ENCODE data around the gene MT1G. TPM values are rescaled to one million over a fixed set of nuclear protein-coding genes. Genes with fewer than 3 reads are reported as not detected.
A peak's percentile ranks its signal among the peaks of the same experiment; 100 is the strongest.

MT1G gene
- total and polyA plus RNA-seq, 4 donors, result 152 to 9,444 (median 3,398) TPM

DNA sequence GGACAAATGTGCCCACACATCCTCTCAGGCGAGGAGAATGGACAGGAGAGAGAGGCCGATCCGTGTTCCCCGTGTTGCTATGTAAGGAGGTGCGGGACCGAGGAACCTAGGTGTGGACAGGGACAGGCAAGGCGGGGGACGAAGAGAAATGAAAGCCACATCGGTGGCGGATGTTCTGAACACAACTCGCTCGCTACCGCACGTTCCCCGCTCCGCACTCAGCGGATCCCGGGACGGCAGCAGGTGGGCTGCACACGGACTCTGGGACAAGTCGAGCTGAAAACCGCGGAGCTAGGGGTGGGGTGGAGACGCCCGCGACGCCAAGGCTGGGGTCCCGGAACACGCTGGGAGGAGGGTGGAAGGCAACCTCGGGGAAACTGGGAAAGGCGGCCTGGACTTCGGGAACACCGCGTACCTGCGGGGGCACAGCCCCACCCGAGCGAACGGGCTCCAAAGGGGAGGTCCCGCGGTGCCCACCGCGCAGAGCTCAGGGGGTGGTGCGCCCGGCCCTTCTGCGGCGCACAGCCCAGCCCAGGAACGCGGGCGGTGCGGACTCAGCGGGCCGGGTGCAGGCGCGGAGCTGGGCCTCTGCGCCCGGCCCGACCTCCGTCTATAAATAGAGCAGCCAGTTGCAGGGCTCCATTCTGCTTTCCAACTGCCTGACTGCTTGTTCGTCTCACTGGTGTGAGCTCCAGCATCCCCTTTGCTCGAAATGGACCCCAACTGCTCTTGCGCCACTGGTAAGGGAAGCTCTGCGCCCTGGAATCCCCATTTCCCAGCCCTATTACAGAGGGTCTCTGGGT, 42.5 kb downstream of the MT1G start, which contains the start of gene MT1E:
Gene MT1E, plus strand, starts transcription at position 642 of the 803 bp plus-strand sequence. Its CDS starts 71 bp downstream, at position 713.
- Histone ChIP-seq H3K4me3 (ENCODE audit: low read depth in 1 of 3, low read length in 3 of 3) (peak within 1 kb of the TSS; percentile 78 to 97 (median 95)), H3K4me1 (ENCODE audit: control insufficient read depth in 4 of 4, insufficient read depth in 4 of 4, low read length in 3 of 4) (peaks cover 0 to 17% (median 6%) of the 10 kb centered on the region in 4 donors), H3K9me3 (ENCODE audit: control insufficient read depth in 4 of 4, low read length in 3 of 4) (no peaks in the 10 kb centered on the region), H3K27me3 (ENCODE audit: control insufficient read depth in 4 of 4, insufficient read depth in 4 of 4, low read length in 3 of 4) (no peaks in the 10 kb centered on the region), H3K9ac (ENCODE audit: low read depth in 1 of 2, low read length in 2 of 2) (peak within 1 kb of the TSS; percentile 94 to 96), H3K36me3 (ENCODE audit: control insufficient read depth in 4 of 4, insufficient read depth in 3 of 4, low read depth in 1 of 4, low read length in 3 of 4) (peaks cover 0 to 3% (median 0%) of the 10 kb centered on the region in 4 donors), H3K27ac (ENCODE audit: low read depth in 1 of 2, low read length in 2 of 2) (peak within 1 kb of the TSS; percentile 93 to 99)
- DNase-seq (ENCODE audit: low spot score), result peak; percentile 80
- WGBS, result 1% methylated on average over 62 of the region's 62 CpGs
- TF ChIP-seq FOXA2 (IDR thresholded peaks at IDR 0.05) (no peak), SP1 (IDR thresholded peaks at IDR 0.05) (peak; percentile 80), NR2F2 (IDR thresholded peaks at IDR 0.05) (no peak), JUND (IDR thresholded peaks at IDR 0.05) (no peak), HNF4G (IDR thresholded peaks at IDR 0.05) (peak; percentile 6), YY1 (IDR thresholded peaks at IDR 0.05) (peak; percentile 63), HNF4A (conservative IDR thresholded peaks at IDR 0.05) (peak in 1 of 2 donors; percentile 30), TAF1 (conservative IDR thresholded peaks at IDR 0.05) (peak; percentile 98)
- TF ChIP-seq, protein P1, sequence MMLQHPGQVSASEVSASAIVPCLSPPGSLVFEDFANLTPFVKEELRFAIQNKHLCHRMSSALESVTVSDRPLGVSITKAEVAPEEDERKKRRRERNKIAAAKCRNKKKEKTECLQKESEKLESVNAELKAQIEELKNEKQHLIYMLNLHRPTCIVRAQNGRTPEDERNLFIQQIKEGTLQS (IDR thresholded peaks at IDR 0.05), result no peak
- TF ChIP-seq, protein P2, sequence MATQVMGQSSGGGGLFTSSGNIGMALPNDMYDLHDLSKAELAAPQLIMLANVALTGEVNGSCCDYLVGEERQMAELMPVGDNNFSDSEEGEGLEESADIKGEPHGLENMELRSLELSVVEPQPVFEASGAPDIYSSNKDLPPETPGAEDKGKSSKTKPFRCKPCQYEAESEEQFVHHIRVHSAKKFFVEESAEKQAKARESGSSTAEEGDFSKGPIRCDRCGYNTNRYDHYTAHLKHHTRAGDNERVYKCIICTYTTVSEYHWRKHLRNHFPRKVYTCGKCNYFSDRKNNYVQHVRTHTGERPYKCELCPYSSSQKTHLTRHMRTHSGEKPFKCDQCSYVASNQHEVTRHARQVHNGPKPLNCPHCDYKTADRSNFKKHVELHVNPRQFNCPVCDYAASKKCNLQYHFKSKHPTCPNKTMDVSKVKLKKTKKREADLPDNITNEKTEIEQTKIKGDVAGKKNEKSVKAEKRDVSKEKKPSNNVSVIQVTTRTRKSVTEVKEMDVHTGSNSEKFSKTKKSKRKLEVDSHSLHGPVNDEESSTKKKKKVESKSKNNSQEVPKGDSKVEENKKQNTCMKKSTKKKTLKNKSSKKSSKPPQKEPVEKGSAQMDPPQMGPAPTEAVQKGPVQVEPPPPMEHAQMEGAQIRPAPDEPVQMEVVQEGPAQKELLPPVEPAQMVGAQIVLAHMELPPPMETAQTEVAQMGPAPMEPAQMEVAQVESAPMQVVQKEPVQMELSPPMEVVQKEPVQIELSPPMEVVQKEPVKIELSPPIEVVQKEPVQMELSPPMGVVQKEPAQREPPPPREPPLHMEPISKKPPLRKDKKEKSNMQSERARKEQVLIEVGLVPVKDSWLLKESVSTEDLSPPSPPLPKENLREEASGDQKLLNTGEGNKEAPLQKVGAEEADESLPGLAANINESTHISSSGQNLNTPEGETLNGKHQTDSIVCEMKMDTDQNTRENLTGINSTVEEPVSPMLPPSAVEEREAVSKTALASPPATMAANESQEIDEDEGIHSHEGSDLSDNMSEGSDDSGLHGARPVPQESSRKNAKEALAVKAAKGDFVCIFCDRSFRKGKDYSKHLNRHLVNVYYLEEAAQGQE (IDR thresholded peaks at IDR 0.05), result peak; percentile 85
- TF ChIP-seq, protein P3, sequence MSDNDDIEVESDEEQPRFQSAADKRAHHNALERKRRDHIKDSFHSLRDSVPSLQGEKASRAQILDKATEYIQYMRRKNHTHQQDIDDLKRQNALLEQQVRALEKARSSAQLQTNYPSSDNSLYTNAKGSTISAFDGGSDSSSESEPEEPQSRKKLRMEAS (IDR thresholded peaks at IDR 0.05), result no peak

DNA sequence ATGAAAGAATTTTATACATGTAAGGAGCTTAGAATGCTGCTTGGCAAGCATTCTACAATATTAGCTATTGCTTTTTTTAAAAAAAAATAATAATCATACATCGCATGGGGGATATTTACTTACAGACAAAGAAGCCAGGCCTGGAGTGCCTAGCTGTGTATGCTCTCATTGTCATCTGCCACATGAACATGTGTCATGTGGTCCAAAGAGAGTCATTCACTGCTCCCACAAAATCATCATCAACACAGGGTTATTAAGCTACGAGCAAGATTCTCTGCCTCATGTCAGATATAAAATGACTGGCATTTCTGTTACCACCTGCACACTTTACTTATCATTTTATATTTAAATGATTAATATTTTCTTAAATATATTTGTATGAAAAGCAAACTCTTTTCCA, 44.2 kb downstream of the MT1G start:
- peaks cover 0 to 3% (median 0%) of the 10 kb centered on the region in 4 donors for H3K36me3 ChIP-seq (ENCODE audit: control insufficient read depth in 4 of 4, insufficient read depth in 3 of 4, low read depth in 1 of 4, low read length in 3 of 4)
- H3K9me3 ChIP-seq (ENCODE audit: control insufficient read depth in 4 of 4, low read length in 3 of 4), result no peaks in the 10 kb centered on the region
- no peak overlapping the region for H3K4me3 ChIP-seq (ENCODE audit: low read depth in 1 of 3, low read length in 3 of 3)
- H3K27ac ChIP-seq (ENCODE audit: low read depth in 1 of 2, low read length in 2 of 2), result no peak overlapping the region
- H3K4me1 ChIP-seq (ENCODE audit: control insufficient read depth in 4 of 4, insufficient read depth in 4 of 4, low read length in 3 of 4), result peaks cover 0 to 17% (median 3%) of the 10 kb centered on the region in 4 donors
- no peak for DNase-seq (ENCODE audit: low spot score)
- TF ChIP-seq JUND (IDR thresholded peaks at IDR 0.05), result no peak
- no peak for TF ChIP-seq RXRA (IDR thresholded peaks at IDR 0.05)
- TF ChIP-seq YY1 (IDR thresholded peaks at IDR 0.05), result no peak
- no peak for TF ChIP-seq HNF4G (IDR thresholded peaks at IDR 0.05)
- no peak for TF ChIP-seq HNF4A (conservative IDR thresholded peaks at IDR 0.05)
- TF ChIP-seq, protein P1 (IDR thresholded peaks at IDR 0.05), result no peak
- TF ChIP-seq TAF1 (conservative IDR thresholded peaks at IDR 0.05), result no peak
- no peak for TF ChIP-seq FOXA1 (IDR thresholded peaks at IDR 0.05)
- no peak for TF ChIP-seq GABPA (IDR thresholded peaks at IDR 0.05 in 1 of 2, conservative IDR thresholded peaks at IDR 0.05 in 1 of 2)
- no peak for TF ChIP-seq NR2F2 (IDR thresholded peaks at IDR 0.05)
- no peak for TF ChIP-seq EGR1 (IDR thresholded peaks at IDR 0.05; ENCODE audit: low read depth in 2 of 2)
- TF ChIP-seq FOXA2 (IDR thresholded peaks at IDR 0.05), result no peak
- TF ChIP-seq, protein P4, sequence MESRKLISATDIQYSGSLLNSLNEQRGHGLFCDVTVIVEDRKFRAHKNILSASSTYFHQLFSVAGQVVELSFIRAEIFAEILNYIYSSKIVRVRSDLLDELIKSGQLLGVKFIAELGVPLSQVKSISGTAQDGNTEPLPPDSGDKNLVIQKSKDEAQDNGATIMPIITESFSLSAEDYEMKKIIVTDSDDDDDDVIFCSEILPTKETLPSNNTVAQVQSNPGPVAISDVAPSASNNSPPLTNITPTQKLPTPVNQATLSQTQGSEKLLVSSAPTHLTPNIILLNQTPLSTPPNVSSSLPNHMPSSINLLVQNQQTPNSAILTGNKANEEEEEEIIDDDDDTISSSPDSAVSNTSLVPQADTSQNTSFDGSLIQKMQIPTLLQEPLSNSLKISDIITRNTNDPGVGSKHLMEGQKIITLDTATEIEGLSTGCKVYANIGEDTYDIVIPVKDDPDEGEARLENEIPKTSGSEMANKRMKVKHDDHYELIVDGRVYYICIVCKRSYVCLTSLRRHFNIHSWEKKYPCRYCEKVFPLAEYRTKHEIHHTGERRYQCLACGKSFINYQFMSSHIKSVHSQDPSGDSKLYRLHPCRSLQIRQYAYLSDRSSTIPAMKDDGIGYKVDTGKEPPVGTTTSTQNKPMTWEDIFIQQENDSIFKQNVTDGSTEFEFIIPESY (IDR thresholded peaks at IDR 0.05), result no peak
- no peak for TF ChIP-seq SP1 (IDR thresholded peaks at IDR 0.05)
- TF ChIP-seq, protein P5, sequence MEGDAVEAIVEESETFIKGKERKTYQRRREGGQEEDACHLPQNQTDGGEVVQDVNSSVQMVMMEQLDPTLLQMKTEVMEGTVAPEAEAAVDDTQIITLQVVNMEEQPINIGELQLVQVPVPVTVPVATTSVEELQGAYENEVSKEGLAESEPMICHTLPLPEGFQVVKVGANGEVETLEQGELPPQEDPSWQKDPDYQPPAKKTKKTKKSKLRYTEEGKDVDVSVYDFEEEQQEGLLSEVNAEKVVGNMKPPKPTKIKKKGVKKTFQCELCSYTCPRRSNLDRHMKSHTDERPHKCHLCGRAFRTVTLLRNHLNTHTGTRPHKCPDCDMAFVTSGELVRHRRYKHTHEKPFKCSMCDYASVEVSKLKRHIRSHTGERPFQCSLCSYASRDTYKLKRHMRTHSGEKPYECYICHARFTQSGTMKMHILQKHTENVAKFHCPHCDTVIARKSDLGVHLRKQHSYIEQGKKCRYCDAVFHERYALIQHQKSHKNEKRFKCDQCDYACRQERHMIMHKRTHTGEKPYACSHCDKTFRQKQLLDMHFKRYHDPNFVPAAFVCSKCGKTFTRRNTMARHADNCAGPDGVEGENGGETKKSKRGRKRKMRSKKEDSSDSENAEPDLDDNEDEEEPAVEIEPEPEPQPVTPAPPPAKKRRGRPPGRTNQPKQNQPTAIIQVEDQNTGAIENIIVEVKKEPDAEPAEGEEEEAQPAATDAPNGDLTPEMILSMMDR (IDR thresholded peaks at IDR 0.05; ENCODE audit: low read depth, low read length, missing input control), result no peak
- TF ChIP-seq RAD21 (IDR thresholded peaks at IDR 0.05), result no peak
- TF ChIP-seq, protein P2 (IDR thresholded peaks at IDR 0.05), result no peak
- no peaks in the 10 kb centered on the region for H3K27me3 ChIP-seq (ENCODE audit: control insufficient read depth in 4 of 4, insufficient read depth in 4 of 4, low read length in 3 of 4)
- 98% methylated on average over 2 of the region's 2 CpGs for WGBS
- no peak overlapping the region for H3K9ac ChIP-seq (ENCODE audit: low read depth in 1 of 2, low read length in 2 of 2)

Data from liver (tissue), 9 donors.